ENCODE results near the gene HSPB8.

HSPB8 gene

DNA sequence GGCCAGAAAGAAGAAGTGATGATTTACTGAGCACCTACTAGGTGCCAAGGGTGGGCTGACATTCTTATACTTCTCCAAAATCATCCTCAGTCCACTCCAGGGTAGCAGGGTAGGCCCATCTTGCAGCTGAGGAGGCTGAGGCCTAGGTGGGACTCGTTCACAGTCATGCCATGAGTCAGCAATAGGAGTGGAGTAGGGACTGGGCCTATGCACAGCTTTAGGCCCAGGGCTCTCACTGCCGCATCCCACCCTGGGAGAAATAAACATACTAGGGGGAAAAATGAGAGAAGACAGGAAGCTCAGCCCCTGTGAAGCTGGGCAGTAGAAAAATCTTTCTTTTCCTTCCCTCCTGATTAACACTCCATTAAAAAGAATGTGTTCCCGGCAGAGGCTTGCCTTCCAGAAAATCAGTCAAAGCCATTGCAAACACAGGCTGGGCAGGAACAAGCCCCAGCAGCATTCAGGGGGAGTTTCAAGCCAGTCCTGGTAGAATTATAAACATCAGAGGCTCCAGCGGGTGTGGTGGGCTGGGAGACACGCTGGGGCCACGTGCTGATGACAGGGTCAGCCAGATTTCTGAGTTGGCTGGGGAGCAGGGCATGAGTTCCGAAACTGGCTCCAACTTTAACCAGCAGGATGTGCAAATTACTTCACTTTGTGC, 1.8 kb downstream of the HSPB8 start:
- H3K4me1 ChIP-seq = peaks cover 31% of the 10 kb centered on the region
- peak overlapping the region; percentile 89 for H3K4me3 ChIP-seq (ENCODE audit: low read depth, low read length)
- H3K4me2 ChIP-seq (ENCODE audit: low read length) = peak overlapping the region; percentile 82
- TF ChIP-seq CTCF (IDR thresholded peaks at IDR 0.05) = no peak
- peak overlapping the region; percentile 4 for H3K9ac ChIP-seq
- peak overlapping the region; percentile 80 for H2AFZ ChIP-seq
- H3K79me2 ChIP-seq = peaks cover 17% of the 10 kb centered on the region
- H3K27me3 ChIP-seq (ENCODE audit: control insufficient read depth, insufficient read depth, low read length) = no peaks in the 10 kb centered on the region
- H3K36me3 ChIP-seq (ENCODE audit: control insufficient read depth, insufficient read depth, low read length) = no peaks in the 10 kb centered on the region
- H3K9me3 ChIP-seq (ENCODE audit: control insufficient read depth, low read length) = no peaks in the 10 kb centered on the region
- H3K27ac ChIP-seq = peak overlapping the region; percentile 98

DNA sequence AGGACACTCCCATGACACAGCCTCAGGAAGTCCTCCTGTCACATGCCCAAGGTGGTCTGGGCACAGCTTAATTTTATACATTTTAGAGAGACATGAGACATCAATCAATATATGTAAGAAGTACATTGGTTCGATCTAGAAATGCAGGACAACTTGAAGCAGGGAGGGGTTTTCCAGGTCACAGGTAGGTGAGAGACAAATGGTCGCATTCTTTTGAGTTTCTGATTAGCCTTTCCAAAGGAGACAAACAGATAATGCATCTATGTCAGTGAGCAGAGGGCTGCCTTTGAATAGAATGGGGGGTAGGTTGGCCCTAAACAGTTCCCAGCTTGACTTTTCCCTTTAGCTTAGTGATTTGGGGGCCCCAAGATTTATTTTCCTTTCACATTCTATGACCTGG, 2.5 kb downstream of the HSPB8 start:
- Histone ChIP-seq H3K9ac (no peak overlapping the region), H2AFZ (peak overlapping the region; percentile 7), H3K4me2 (ENCODE audit: low read length) (peak overlapping the region; percentile 82), H3K4me1 (peaks cover 31% of the 10 kb centered on the region), H3K4me3 (ENCODE audit: low read depth, low read length) (peak overlapping the region; percentile 89), H3K27ac (peak overlapping the region; percentile 98), H3K79me2 (peaks cover 17% of the 10 kb centered on the region), H3K9me3 (ENCODE audit: control insufficient read depth, low read length) (no peaks in the 10 kb centered on the region), H3K36me3 (ENCODE audit: control insufficient read depth, insufficient read depth, low read length) (no peaks in the 10 kb centered on the region), H3K27me3 (ENCODE audit: control insufficient read depth, insufficient read depth, low read length) (no peaks in the 10 kb centered on the region)
- no peak for TF ChIP-seq CTCF (IDR thresholded peaks at IDR 0.05)

GRCh38 chr12:119181944-119182343, 3.2 kb downstream of the HSPB8 start:
- Histone ChIP-seq H2AFZ (no peak overlapping the region), H3K9ac (no peak overlapping the region), H3K4me1 (peaks cover 28% of the 10 kb centered on the region), H3K4me2 (ENCODE audit: low read length) (peak overlapping the region; percentile 82), H3K27ac (peak overlapping the region; percentile 98), H3K4me3 (ENCODE audit: low read depth, low read length) (peak overlapping the region; percentile 89), H3K79me2 (peaks cover 17% of the 10 kb centered on the region), H3K9me3 (ENCODE audit: control insufficient read depth, low read length) (no peaks in the 10 kb centered on the region), H3K27me3 (ENCODE audit: control insufficient read depth, insufficient read depth, low read length) (no peaks in the 10 kb centered on the region), H3K36me3 (ENCODE audit: control insufficient read depth, insufficient read depth, low read length) (no peaks in the 10 kb centered on the region)
- TF ChIP-seq CTCF (IDR thresholded peaks at IDR 0.05) = no peak

GRCh38 chr12:119182701-119183493, 4.2 kb downstream of the HSPB8 start:
- TF ChIP-seq CTCF (IDR thresholded peaks at IDR 0.05) = no peak
- Histone ChIP-seq H3K79me2 (peaks cover 17% of the 10 kb centered on the region), H3K4me2 (ENCODE audit: low read length) (peak overlapping the region; percentile 43), H2AFZ (no peak overlapping the region), H3K4me3 (ENCODE audit: low read depth, low read length) (peak overlapping the region; percentile 22), H3K9ac (no peak overlapping the region), H3K27me3 (ENCODE audit: control insufficient read depth, insufficient read depth, low read length) (no peaks in the 10 kb centered on the region), H3K9me3 (ENCODE audit: control insufficient read depth, low read length) (no peaks in the 10 kb centered on the region), H3K27ac (peak overlapping the region; percentile 63), H3K4me1 (peaks cover 26% of the 10 kb centered on the region), H3K36me3 (ENCODE audit: control insufficient read depth, insufficient read depth, low read length) (no peaks in the 10 kb centered on the region)

Measured in parathyroid adenoma (tissue), 2 donors.